K562 (cell line): ENCODE results near the gene PHB1. TPM values are rescaled to one million over a fixed set of nuclear protein-coding genes. Genes with fewer than 3 reads are reported as not detected.

Source experiments
- ATAC-seq: fragments of 200-7000 bp; cut with Tn5 transposase; 3 replicates; pipeline ENCODE4 v1.9.1; 2020; ENCODE audit warnings: moderate library complexity
- BruUV-seq: library from RNA; stranded (reverse); fragments of 400-500 nt; replicated peaks from 2 replicates; lab custom pipeline; 2021; lab: Mats Ljungman, UMichigan
- CTCF ChIA-PET: fragments of 300-600 bp; formaldehyde crosslinking; extraction: SDS; loops from one replicate; lab custom pipeline; 2021; ENCODE audit warnings: low intra/inter-chr PET ratio; lab: Yijun Ruan, JAX
- POLR2A ChIA-PET: fragments of 300-600, 350-650 bp; sonication (Branson Sonifier 250); formaldehyde crosslinking; extraction: SDS; loops from one replicate; lab custom pipeline; 2021; ENCODE audit warnings: antibody characterized with exemption, inconsistent platforms; lab: Yijun Ruan, JAX
- DNase-seq, 4 experiments: peaks; one replicate each; pipeline versions ENCODE4 v3.0.0 to v3.0.0-alpha.2; 2011 to 2018; ENCODE audit warnings: low spot score in 3 of 4, mixed read lengths in 3 of 4; ENCODE audit errors: extremely low read depth in 1 of 4
- FAIRE-seq: peaks from 2 replicates; lab custom pipeline; 2011; peaks lifted over from hg19 to GRCh38; lab: Jason Lieb, UNC
- H2AFZ ChIP-seq: 2 replicates; pipeline ENCODE4 v1.6.0; 2011; ENCODE audit warnings: low read depth, low read length, control low read depth, inconsistent platforms
- H3K27ac ChIP-seq: fragments of 200-600 bp; 3 replicates; pipeline ENCODE4 v1.8.0; 2011; ENCODE audit warnings: low read depth, mild to moderate bottlenecking, control low read depth, inconsistent platforms, low read length, moderate library complexity, mixed read lengths; ENCODE audit errors: extremely low read depth
- H3K27me3 ChIP-seq, 2 experiments: fragments of 300-600 bp in 1 of 2; 2 replicates in 1 of 2; 3 replicates in 1 of 2; pipeline versions ENCODE4 v1.6.0 to v1.8.0; 2011; ENCODE audit warnings: inconsistent platforms in 2 of 2, low read length in 2 of 2, mild to moderate bottlenecking in 1 of 2, mixed read lengths in 1 of 2, moderate library complexity in 1 of 2; ENCODE audit not compliant: control insufficient read depth in 2 of 2, insufficient read depth in 2 of 2
- H3K36me3 ChIP-seq: fragments of 300-600 bp; 3 replicates; pipeline ENCODE4 v1.8.0; 2011; ENCODE audit warnings: mild to moderate bottlenecking, low read length, inconsistent platforms; ENCODE audit not compliant: control insufficient read depth, insufficient read depth
- H3K4me1 ChIP-seq, 2 experiments: fragments of 200-600 bp in 1 of 2; replicated peaks in 1 of 2; 2 replicates in 1 of 2; 3 replicates in 1 of 2; pipeline versions ENCODE4 v1.5.1 to v1.8.0; 2011; ENCODE audit warnings: inconsistent platforms in 2 of 2, low read length in 2 of 2, mild to moderate bottlenecking in 1 of 2, mixed read lengths in 1 of 2, moderate library complexity in 1 of 2; ENCODE audit not compliant: control insufficient read depth in 2 of 2, insufficient read depth in 2 of 2
- H3K4me2 ChIP-seq: 2 replicates; pipeline ENCODE4 v1.6.1; 2011; ENCODE audit warnings: low read length, control low read depth, inconsistent platforms, mixed read lengths; ENCODE audit not compliant: insufficient read depth
- H3K4me3 ChIP-seq: fragments of 200-600 bp; sonication (generic), shearing (Covaris generic); 2 replicates; pipeline ENCODE4 v1.5.1; 2016; ENCODE audit warnings: control low read depth, inconsistent platforms
- H3K79me2 ChIP-seq: fragments of 200-600 bp; 3 replicates; pipeline ENCODE4 v1.8.0; 2011; ENCODE audit warnings: low read length, inconsistent platforms; ENCODE audit not compliant: control insufficient read depth, insufficient read depth
- H3K9ac ChIP-seq, 2 experiments: 2 replicates each; pipeline versions ENCODE4 v1.6.0 to v1.6.1; 2011; ENCODE audit warnings: low read depth in 2 of 2, low read length in 2 of 2, control low read depth in 1 of 2, inconsistent platforms in 1 of 2, mild to moderate bottlenecking in 1 of 2, mixed read lengths in 1 of 2; ENCODE audit not compliant: insufficient read depth in 1 of 2
- H3K9me1 ChIP-seq: one replicate; pipeline ENCODE4 v1.6.0; 2011; ENCODE audit warnings: inconsistent platforms, mild to moderate bottlenecking, low read length, moderate library complexity; ENCODE audit not compliant: control insufficient read depth, insufficient read depth
- H3K9me3 ChIP-seq: replicated peaks from 2 replicates; pipeline ENCODE4 v1.5.1; 2011; ENCODE audit warnings: low read depth, low read length, inconsistent platforms; ENCODE audit not compliant: control insufficient read depth, insufficient read depth
- H4K20me1 ChIP-seq: replicated peaks from 2 replicates; pipeline ENCODE4 v1.6.1; 2011; ENCODE audit warnings: low read length, inconsistent platforms, mixed read lengths; ENCODE audit not compliant: control insufficient read depth, insufficient read depth
- DACH1 ChIP-seq: fragments of 450-650 bp; IDR thresholded peaks from 2 replicates; pipeline ENCODE4 v1.6.1; 2018; ENCODE audit not compliant: partially characterized antibody
- EP400 ChIP-seq: fragments of 450-650 bp; IDR thresholded peaks from 2 replicates; pipeline ENCODE4 v1.6.1; 2017; ENCODE audit warnings: antibody characterized with exemption, mild to moderate bottlenecking, moderate library complexity
- ESRRA ChIP-seq: fragments of 450-650 bp; IDR thresholded peaks from 2 replicates; pipeline ENCODE4 v1.6.1; 2014; ENCODE audit warnings: low read depth, mild to moderate bottlenecking, moderate library complexity, borderline replicate concordance
- HNRNPL ChIP-seq: fragments of 200-400 bp; formaldehyde crosslinking; IDR thresholded peaks from 2 replicates; pipeline ENCODE4 v1.6.1; 2017; ENCODE audit warnings: low read depth, mild to moderate bottlenecking, low read length
- KDM5B ChIP-seq: fragments of 200-600 bp; sonication (generic); IDR thresholded peaks from 2 replicates; pipeline ENCODE4 v1.6.1; 2012; ENCODE audit warnings: low read depth, mild to moderate bottlenecking, moderate library complexity, low read length, control low read depth, inconsistent platforms; ENCODE audit not compliant: insufficient replicate concordance
- SPI1 ChIP-seq: IDR thresholded peaks from 2 replicates; pipeline ENCODE4 v1.6.1; 2011; ENCODE audit warnings: low read depth, low read length, control low read depth, borderline replicate concordance
- TCF7 ChIP-seq: sonication (generic); IDR thresholded peaks from 2 replicates; pipeline ENCODE4 v1.6.1; 2016; ENCODE audit warnings: antibody characterized with exemption, borderline replicate concordance
- TEAD1 ChIP-seq, 2 experiments: fragments of 450-650 bp in 1 of 2; sonication (generic) in 1 of 2; formaldehyde crosslinking; IDR thresholded peaks; 2 replicates each; pipeline versions ENCODE4 v1.4.0 to v1.8.0; 2020 to 2022; ENCODE audit warnings: mild to moderate bottlenecking in 2 of 2, missing genetic modification reagents in 1 of 2
- ZBTB43 ChIP-seq: sonication (generic); formaldehyde crosslinking; IDR thresholded peaks from 2 replicates; pipeline ENCODE4 v1.8.0; 2023; ENCODE audit warnings: mild to moderate bottlenecking, missing genetic modification reagents
- ZNF551 ChIP-seq: fragments of 250-450 bp; sonication (Bioruptor Pico); IDR thresholded peaks from 2 replicates; pipeline ENCODE4 v1.5.0; 2021; ENCODE audit warnings: mild to moderate bottlenecking, moderate library complexity
- ZNF764 ChIP-seq: fragments of 250-450 bp; sonication (Bioruptor Pico); IDR thresholded peaks from 2 replicates; pipeline ENCODE4 v1.4.0; 2020; ENCODE audit warnings: low read depth, mild to moderate bottlenecking, moderate library complexity
- WGBS: fragments of 100-300 bp; shearing (Covaris generic); methylation state at CpG from one replicate; pipeline ENCODE4 v1.1.6; 2016; ENCODE audit warnings: low coverage, mixed read lengths; ENCODE audit not compliant: insufficient coverage; ENCODE audit errors: missing lambda C conversion rate; 5-methylcytosine and 5-hydroxymethylcytosine counted together
- in situ Hi-C: fragments of 300-500 bp; cut with MboI; formaldehyde crosslinking; loops from 4 replicates; pipeline ENCODE4 v1.15.0; 2018; ENCODE audit warnings: inconsistent platforms, mixed read lengths
- intact Hi-C: fragments of 100-400 bp; cut with micrococcal nuclease; formaldehyde crosslinking; loops from 2 replicates; pipeline ENCODE4 v1.14.2; 2022
- polyA plus RNA-seq, 8 experiments: library from polyadenylated mRNA; depleted of rRNA in 4 of 8; stranded (reverse) in 5 of 8; unstranded in 3 of 8; fragments of >200 nt; fragmentation: Nextera tagmentation in 2 of 8; fragmentation: Illumina TruSeq in 1 of 8; extraction: Ambion mirVana in 2 of 8; extraction: Trizol in 1 of 8; gene quantifications; 2 replicates each; pipeline versions ENCODE4 v1.2.1 to v1.2.3, GENCODE V29; 2011 to 2014; ENCODE audit warnings: inconsistent platforms in 1 of 8, missing spikeins in 1 of 8
- total RNA-seq, 7 experiments: library from RNA; depleted of rRNA in 6 of 7; stranded (reverse); fragments of >200 nt in 6 of 7; fragmentation: Illumina TruSeq in 2 of 7; extraction: Trizol in 2 of 7; gene quantifications; 2 replicates each; pipeline versions ENCODE4 v1.2.1 to v1.2.3, GENCODE V29; 2011 to 2021; ENCODE audit warnings: low replicate concordance in 1 of 7
- TF ChIP-seq, protein P1 (sequence below): fragments of 450-650 bp; IDR thresholded peaks from 2 replicates; pipeline ENCODE4 v1.6.1; 2017; ENCODE audit warnings: antibody characterized with exemption, mild to moderate bottlenecking
- TF ChIP-seq, protein P2 (sequence below): fragments of 450-650 bp; IDR thresholded peaks from 2 replicates; pipeline ENCODE4 v1.6.1; 2016

PHB1 gene
- total and polyA plus RNA-seq, 9 of the 15 experiments (the other 6 are each of a cell fraction or from before 2014, with no cell fraction given), result 191 to 818 (median 349) TPM

DNA sequence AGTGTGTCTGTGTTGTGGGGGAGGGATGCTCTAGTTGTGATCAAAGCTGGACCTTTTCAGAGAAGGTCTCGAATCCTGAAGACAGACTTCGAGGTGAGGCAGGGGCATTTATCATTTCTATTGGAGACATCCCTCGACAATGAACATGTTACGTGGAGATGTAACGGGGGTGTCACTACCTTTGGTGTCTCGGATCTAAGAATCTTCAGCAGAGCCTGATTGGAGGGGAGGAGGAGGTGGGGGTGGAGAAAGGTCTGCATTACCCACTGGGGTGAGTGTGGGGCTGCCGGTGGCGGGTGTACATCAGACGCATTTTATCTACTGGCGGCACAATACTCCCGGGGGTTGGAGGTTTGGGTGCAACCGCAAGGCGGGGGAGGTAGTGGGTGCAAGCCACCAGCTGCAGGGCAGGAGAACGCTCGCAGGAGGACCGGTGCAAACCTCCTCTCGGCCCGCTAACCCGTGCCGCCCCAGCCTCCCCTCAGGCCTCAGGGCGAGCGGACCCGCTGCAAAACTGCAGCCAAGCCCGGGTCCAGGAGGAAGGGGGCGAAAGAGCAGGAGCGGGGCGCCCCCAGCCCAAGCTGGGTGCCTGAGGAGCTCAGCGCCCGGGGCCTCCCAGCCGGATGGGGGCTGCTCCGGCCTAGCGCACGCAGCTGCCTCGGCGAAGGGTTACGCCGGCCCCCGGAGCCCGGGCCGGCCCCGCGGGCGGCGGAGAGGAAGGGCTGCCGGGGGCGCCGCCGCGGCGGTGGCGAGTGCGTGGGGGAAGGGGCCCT is 53.4 kb downstream of the PHB1 start (continued):
- TF ChIP-seq, protein P1, sequence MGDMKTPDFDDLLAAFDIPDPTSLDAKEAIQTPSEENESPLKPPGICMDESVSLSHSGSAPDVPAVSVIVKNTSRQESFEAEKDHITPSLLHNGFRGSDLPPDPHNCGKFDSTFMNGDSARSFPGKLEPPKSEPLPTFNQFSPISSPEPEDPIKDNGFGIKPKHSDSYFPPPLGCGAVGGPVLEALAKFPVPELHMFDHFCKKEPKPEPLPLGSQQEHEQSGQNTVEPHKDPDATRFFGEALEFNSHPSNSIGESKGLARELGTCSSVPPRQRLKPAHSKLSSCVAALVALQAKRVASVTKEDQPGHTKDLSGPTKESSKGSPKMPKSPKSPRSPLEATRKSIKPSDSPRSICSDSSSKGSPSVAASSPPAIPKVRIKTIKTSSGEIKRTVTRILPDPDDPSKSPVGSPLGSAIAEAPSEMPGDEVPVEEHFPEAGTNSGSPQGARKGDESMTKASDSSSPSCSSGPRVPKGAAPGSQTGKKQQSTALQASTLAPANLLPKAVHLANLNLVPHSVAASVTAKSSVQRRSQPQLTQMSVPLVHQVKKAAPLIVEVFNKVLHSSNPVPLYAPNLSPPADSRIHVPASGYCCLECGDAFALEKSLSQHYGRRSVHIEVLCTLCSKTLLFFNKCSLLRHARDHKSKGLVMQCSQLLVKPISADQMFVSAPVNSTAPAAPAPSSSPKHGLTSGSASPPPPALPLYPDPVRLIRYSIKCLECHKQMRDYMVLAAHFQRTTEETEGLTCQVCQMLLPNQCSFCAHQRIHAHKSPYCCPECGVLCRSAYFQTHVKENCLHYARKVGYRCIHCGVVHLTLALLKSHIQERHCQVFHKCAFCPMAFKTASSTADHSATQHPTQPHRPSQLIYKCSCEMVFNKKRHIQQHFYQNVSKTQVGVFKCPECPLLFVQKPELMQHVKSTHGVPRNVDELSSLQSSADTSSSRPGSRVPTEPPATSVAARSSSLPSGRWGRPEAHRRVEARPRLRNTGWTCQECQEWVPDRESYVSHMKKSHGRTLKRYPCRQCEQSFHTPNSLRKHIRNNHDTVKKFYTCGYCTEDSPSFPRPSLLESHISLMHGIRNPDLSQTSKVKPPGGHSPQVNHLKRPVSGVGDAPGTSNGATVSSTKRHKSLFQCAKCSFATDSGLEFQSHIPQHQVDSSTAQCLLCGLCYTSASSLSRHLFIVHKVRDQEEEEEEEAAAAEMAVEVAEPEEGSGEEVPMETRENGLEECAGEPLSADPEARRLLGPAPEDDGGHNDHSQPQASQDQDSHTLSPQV, result no peak
- TF ChIP-seq TCF7 (peak; percentile 64), ZNF764 (no peak), DACH1 (peak; percentile 34)

- H4K20me1 ChIP-seq, result no peaks in the 10 kb centered on the region; the same call in 1 of the 2 replicates
- no peak for DNase-seq
- TF ChIP-seq ZBTB43 (CRISPR knock-in tag), result peak; percentile 35; the same call in 1 of the 2 replicates
- no peak for TF ChIP-seq ESRRA
- TF ChIP-seq SPI1, result peak; percentile 41; the same call in 1 of the 2 replicates
- TF ChIP-seq TEAD1 (CRISPR knock-in tag; IDR thresholded peaks at IDR 0.05), result 0 out of 4 replicates have a peak, but pooled peaks of 1 of the 2 experiments have one; percentile 8
- TF ChIP-seq EP400, result no peak
- no peak for TF ChIP-seq HNRNPL
- TF ChIP-seq, protein P2, sequence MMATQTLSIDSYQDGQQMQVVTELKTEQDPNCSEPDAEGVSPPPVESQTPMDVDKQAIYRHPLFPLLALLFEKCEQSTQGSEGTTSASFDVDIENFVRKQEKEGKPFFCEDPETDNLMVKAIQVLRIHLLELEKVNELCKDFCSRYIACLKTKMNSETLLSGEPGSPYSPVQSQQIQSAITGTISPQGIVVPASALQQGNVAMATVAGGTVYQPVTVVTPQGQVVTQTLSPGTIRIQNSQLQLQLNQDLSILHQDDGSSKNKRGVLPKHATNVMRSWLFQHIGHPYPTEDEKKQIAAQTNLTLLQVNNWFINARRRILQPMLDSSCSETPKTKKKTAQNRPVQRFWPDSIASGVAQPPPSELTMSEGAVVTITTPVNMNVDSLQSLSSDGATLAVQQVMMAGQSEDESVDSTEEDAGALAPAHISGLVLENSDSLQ, result peak; percentile 31; the same call in 1 of the 2 replicates
- peak; percentile 28 for TF ChIP-seq KDM5B
- no peak for TF ChIP-seq ZNF551 (CRISPR knock-in tag)
- TF ChIP-seq, all 486 proteins: peak for 5
- Histone ChIP-seq H3K79me2 (peaks cover 52% of the 10 kb centered on the region), H3K27ac (peak overlapping the region; percentile 89; the same call in 2 of the 3 replicates), H2AFZ (peak overlapping the region; percentile 73), H3K4me3 (peak overlapping the region; percentile 86), H3K9me1 (no peaks in the 10 kb centered on the region), H3K9ac (peak overlapping the region; percentile 79 to 94; a peak in 3 of 4 replicates), H3K27me3 (no peaks in the 10 kb centered on the region), H3K4me2 (peak overlapping the region; percentile 82), H3K9me3 (no peaks in the 10 kb centered on the region), H3K36me3 (no peaks in the 10 kb centered on the region), H3K4me1 (peaks cover 15 to 40% of the 10 kb centered on the region in 2 experiments; a peak in 4 of 5 replicates)
- no TSS peak for BruUV-seq
- CTCF ChIA-PET, result no interaction called here
- 7% methylated on average over 8 of the region's 8 CpGs for WGBS
- FAIRE-seq (peak; percentile 83), ATAC-seq (no peak)
- POLR2A ChIA-PET, result interaction anchor here (0.6 to 2.2 kb wide), 7 partner anchors 9 to 1343 kb away, joined by 3 to 12 read pairs (median 3); no protein-coding TSS in a partner anchor
- intact Hi-C loops, result no loop called here
- in situ Hi-C loops, result no loop called here
These were observed 53.9 kb downstream of the PHB1 start for GRCh38 chr17:49360796-49361128.
